Mesendoderm (in vitro differentiated cells): ENCODE results near the gene CEP85.

Experiments
- DNase-seq: peaks from one replicate; pipeline ENCODE4 v3.0.0; 2013
- H2AK5ac ChIP-seq: 2 replicates; pipeline ENCODE4 v1.6.1; 2013; ENCODE audit warnings: low read length, inconsistent platforms
- H2BK120ac ChIP-seq: 2 replicates; pipeline ENCODE4 v1.6.1; 2013; ENCODE audit warnings: low read depth, mild to moderate bottlenecking, low read length, moderate library complexity, mixed read lengths
- H2BK15ac ChIP-seq: replicated peaks from 2 replicates; pipeline ENCODE4 v1.6.1; 2013; ENCODE audit warnings: low read depth, mild to moderate bottlenecking, moderate library complexity
- H2BK5ac ChIP-seq: 2 replicates; pipeline ENCODE4 v1.6.1; 2013; ENCODE audit warnings: low read length, inconsistent platforms
- H3K18ac ChIP-seq: 2 replicates; pipeline ENCODE4 v1.6.1; 2013; ENCODE audit warnings: mild to moderate bottlenecking, low read length, mixed read lengths
- H3K23ac ChIP-seq: one replicate; pipeline ENCODE4 v1.6.1; 2013; ENCODE audit warnings: low read length
- H3K27ac ChIP-seq: 2 replicates; pipeline ENCODE4 v1.5.1; 2013; ENCODE audit warnings: low read depth, mild to moderate bottlenecking, inconsistent platforms, low read length, moderate library complexity
- H3K27me3 ChIP-seq: 2 replicates; pipeline ENCODE4 v1.6.1; 2013; ENCODE audit warnings: low read length, control low read depth, mild to moderate bottlenecking, inconsistent platforms; ENCODE audit not compliant: insufficient read depth, poor library complexity
- H3K36me3 ChIP-seq: 2 replicates; pipeline ENCODE4 v1.6.1; 2013; ENCODE audit warnings: low read length, inconsistent platforms; ENCODE audit not compliant: control insufficient read depth, insufficient read depth
- H3K4ac ChIP-seq: one replicate; pipeline ENCODE4 v1.6.1; 2013; ENCODE audit warnings: low read depth, mild to moderate bottlenecking, low read length, moderate library complexity
- H3K4me1 ChIP-seq: 2 replicates; pipeline ENCODE4 v1.6.1; 2013; ENCODE audit warnings: low read depth, low read length, inconsistent platforms; ENCODE audit not compliant: control insufficient read depth
- H3K4me2 ChIP-seq: 2 replicates; pipeline ENCODE4 v1.6.1; 2013; ENCODE audit warnings: low read length
- H3K4me3 ChIP-seq: 2 replicates; pipeline ENCODE4 v1.5.1; 2013; ENCODE audit warnings: mild to moderate bottlenecking, low read length
- H3K56ac ChIP-seq: one replicate; pipeline ENCODE4 v1.6.1; 2013; ENCODE audit warnings: low read length
- H3K79me1 ChIP-seq: 2 replicates; pipeline ENCODE4 v1.6.1; 2013; ENCODE audit warnings: low read length, inconsistent platforms
- H3K79me2 ChIP-seq: 2 replicates; pipeline ENCODE4 v1.6.1; 2013; ENCODE audit warnings: mild to moderate bottlenecking, low read length; ENCODE audit not compliant: control insufficient read depth, insufficient read depth
- H3K9ac ChIP-seq: 2 replicates; pipeline ENCODE4 v1.6.1; 2013; ENCODE audit warnings: low read length, inconsistent platforms
- H4K5ac ChIP-seq: one replicate; pipeline ENCODE4 v1.6.1; 2013; ENCODE audit warnings: low read length
- H4K8ac ChIP-seq: one replicate; pipeline ENCODE4 v1.6.1; 2013; ENCODE audit warnings: low read depth, mild to moderate bottlenecking, control low read depth, low read length, moderate library complexity
- WGBS: extraction: QIAGEN DNeasy Blood & Tissue Kit; methylation state at CpG from one replicate; pipeline ENCODE4 v1.1.7; 2013; ENCODE audit warnings: low lambda C conversion rate, missing lambda C conversion rate; ENCODE audit not compliant: insufficient coverage; ENCODE audit errors: extremely low coverage; 5-methylcytosine and 5-hydroxymethylcytosine counted together

The CEP85 gene

DNA sequence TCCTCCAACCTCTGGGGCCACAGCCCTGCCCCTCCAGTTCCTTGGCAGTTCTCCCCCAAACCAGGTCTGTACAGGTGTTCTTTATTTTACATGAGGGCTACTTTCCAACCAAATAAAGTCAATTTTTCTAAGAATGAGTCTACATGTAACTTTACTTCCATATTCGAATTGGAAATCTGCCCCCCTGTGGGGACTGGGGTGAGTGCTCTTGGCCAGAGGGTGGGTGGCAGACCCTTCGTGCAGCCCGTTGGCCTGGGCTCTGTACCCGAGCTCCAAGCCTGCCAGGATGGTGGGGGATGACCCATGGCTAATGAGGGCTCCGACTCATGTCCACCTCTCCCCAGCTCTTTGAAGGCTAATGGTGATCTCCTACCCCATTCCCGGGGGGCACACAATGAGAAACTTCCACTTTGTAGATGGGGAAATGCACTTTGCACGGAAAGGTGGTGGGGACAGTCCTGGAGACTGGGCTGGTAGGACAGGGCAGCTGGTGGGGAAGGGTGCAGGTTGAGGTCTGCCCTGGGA, 44.2 kb upstream of the CEP85 start:
- H2BK5ac ChIP-seq: no peak overlapping the region
- WGBS: no CpG with 5 or more reads among the region's 7 CpGs
- H2AK5ac ChIP-seq: no peak overlapping the region
- no peaks in the 10 kb centered on the region for H3K79me2 ChIP-seq
- no peak overlapping the region for H3K27ac ChIP-seq
- no peaks in the 10 kb centered on the region for H3K79me1 ChIP-seq
- no peak overlapping the region for H3K4me3 ChIP-seq
- H3K18ac ChIP-seq: no peak overlapping the region
- DNase-seq: no peak
- peaks cover 3% of the 10 kb centered on the region for H3K4me1 ChIP-seq
- no peak overlapping the region for H3K9ac ChIP-seq
- H3K4ac ChIP-seq: no peak overlapping the region
- H3K56ac ChIP-seq: no peak overlapping the region
- no peaks in the 10 kb centered on the region for H3K27me3 ChIP-seq
- no peak overlapping the region for H4K8ac ChIP-seq
- no peak overlapping the region for H3K4me2 ChIP-seq
- H2BK15ac ChIP-seq: no peak overlapping the region
- no peak overlapping the region for H4K5ac ChIP-seq
- no peaks in the 10 kb centered on the region for H3K36me3 ChIP-seq
- H2BK120ac ChIP-seq: no peak overlapping the region
- H3K23ac ChIP-seq: no peak overlapping the region

DNA sequence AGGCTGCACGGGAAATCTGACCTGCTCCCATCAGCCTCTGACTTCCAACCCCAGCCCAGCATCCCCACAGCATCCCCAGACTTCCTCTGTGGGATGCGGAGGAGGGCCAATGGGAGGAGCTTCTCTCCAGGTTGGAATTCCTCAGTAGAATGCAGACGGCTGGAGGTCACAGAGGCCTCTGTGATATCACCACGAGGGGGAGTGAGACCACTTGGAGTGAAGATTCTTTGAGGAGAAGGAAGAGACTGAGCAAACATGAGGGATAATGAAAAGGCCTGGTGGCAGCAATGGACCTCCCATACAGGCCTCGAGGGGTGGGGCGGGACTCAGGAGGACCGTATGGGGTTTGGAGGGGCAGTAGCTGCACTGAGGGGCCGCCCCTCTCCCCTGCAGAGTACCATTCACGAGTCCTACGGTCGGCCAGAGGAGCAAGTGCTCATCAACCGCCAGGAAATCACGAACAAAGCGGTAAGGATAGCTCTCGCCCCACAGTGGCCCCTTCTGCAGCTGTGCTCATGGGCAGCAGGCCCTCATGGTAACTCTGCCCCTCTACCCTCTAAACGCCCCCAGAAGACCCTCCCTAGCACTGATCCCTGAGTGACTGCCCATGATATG, 43.5 kb upstream of the CEP85 start, which contains the start of gene CATSPER4:
Gene CATSPER4, plus strand, starts transcription at position 230 of the 615 bp plus-strand sequence. Its CDS starts 26 bp downstream, at position 256.
- WGBS: no CpG with 5 or more reads among the region's 16 CpGs

DNA sequence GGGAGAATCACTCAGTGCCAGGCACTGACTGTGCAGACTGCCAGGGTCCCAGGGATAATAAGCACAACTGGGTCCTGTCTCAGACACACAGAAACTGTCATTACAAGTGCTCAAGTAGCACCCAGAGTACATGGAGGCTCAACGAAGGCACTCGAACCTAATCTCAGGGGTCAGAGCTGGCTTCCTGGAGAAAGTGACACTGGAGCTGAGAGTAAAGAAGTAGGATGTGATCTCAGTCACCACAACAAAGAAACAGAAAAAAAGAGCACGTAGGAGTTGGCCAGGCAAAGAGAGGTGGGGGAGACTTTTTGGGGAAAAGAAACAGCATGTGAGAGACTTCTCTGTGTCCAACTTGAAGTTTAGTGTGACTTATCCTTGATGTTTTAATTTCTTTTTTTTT, 42.3 kb upstream of the CEP85 start:
- Histone ChIP-seq H3K4me1 (peaks cover 3% of the 10 kb centered on the region), H4K5ac (no peak overlapping the region), H3K79me2 (no peaks in the 10 kb centered on the region), H3K18ac (no peak overlapping the region), H2BK5ac (no peak overlapping the region), H2BK120ac (no peak overlapping the region), H3K27me3 (no peaks in the 10 kb centered on the region), H3K36me3 (no peaks in the 10 kb centered on the region), H3K56ac (no peak overlapping the region), H3K4me3 (no peak overlapping the region), H3K4ac (no peak overlapping the region), H3K27ac (no peak overlapping the region), H3K4me2 (no peak overlapping the region), H3K79me1 (no peaks in the 10 kb centered on the region), H2AK5ac (no peak overlapping the region), H3K9ac (no peak overlapping the region), H3K23ac (no peak overlapping the region), H2BK15ac (no peak overlapping the region), H4K8ac (no peak overlapping the region)
- WGBS: no CpG with 5 or more reads among the region's 3 CpGs
- no peak for DNase-seq

More for the DNA sequence above, 43.5 kb upstream of the CEP85 start, which contains the start of gene CATSPER4:
- H3K79me1 ChIP-seq: no peaks in the 10 kb centered on the region
- no peak within 1 kb of the TSS for H4K8ac ChIP-seq
- H2BK5ac ChIP-seq: no peak within 1 kb of the TSS
- no peak within 1 kb of the TSS for H2BK120ac ChIP-seq
- H4K5ac ChIP-seq: peak within 1 kb of the TSS; percentile 21
- H3K9ac ChIP-seq: peak within 1 kb of the TSS; percentile 30
- H2AK5ac ChIP-seq: no peak within 1 kb of the TSS
- no peaks in the 10 kb centered on the region for H3K79me2 ChIP-seq
- H3K4me2 ChIP-seq: no peak within 1 kb of the TSS
- H3K36me3 ChIP-seq: no peaks in the 10 kb centered on the region
- H3K27me3 ChIP-seq: no peaks in the 10 kb centered on the region
- no peak within 1 kb of the TSS for H3K4me3 ChIP-seq
- peak; percentile 98 for DNase-seq
- H3K23ac ChIP-seq: no peak within 1 kb of the TSS
- peaks cover 3% of the 10 kb centered on the region for H3K4me1 ChIP-seq
- H3K56ac ChIP-seq: peak within 1 kb of the TSS; percentile 84
- no peak within 1 kb of the TSS for H3K18ac ChIP-seq
- no peak within 1 kb of the TSS for H2BK15ac ChIP-seq
- no peak within 1 kb of the TSS for H3K27ac ChIP-seq
- no peak within 1 kb of the TSS for H3K4ac ChIP-seq

DNA sequence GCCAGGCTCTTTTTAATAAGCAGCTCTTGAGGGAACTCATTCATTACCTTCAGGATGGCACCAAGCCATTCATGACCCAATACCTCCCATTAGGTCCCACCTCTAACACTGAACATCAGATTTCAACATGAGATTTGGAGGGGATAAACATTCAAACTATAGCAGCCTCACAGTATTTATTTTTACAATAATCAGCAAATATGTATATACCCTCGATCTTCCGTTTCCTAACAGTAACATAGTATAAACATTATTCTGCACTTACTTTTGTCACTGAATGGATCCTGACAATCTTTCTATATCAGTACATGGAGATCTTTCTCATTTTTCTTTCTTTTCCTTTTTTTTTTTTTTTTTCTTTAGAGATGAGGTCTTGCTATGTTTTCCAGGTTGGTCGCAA, 38.2 kb upstream of the CEP85 start:
- Histone ChIP-seq H2BK5ac (no peak overlapping the region), H3K4me3 (no peak overlapping the region), H3K79me2 (no peaks in the 10 kb centered on the region), H4K8ac (no peak overlapping the region), H3K9ac (no peak overlapping the region), H3K56ac (no peak overlapping the region), H4K5ac (no peak overlapping the region), H3K4me1 (peaks cover 3% of the 10 kb centered on the region), H3K36me3 (no peaks in the 10 kb centered on the region), H3K23ac (no peak overlapping the region), H3K27me3 (no peaks in the 10 kb centered on the region), H3K27ac (no peak overlapping the region), H3K4me2 (no peak overlapping the region), H2AK5ac (no peak overlapping the region), H3K18ac (no peak overlapping the region), H2BK15ac (no peak overlapping the region), H3K4ac (no peak overlapping the region), H2BK120ac (no peak overlapping the region), H3K79me1 (no peaks in the 10 kb centered on the region)
- WGBS: no CpG with 5 or more reads among the region's 3 CpGs
- no peak for DNase-seq

DNA sequence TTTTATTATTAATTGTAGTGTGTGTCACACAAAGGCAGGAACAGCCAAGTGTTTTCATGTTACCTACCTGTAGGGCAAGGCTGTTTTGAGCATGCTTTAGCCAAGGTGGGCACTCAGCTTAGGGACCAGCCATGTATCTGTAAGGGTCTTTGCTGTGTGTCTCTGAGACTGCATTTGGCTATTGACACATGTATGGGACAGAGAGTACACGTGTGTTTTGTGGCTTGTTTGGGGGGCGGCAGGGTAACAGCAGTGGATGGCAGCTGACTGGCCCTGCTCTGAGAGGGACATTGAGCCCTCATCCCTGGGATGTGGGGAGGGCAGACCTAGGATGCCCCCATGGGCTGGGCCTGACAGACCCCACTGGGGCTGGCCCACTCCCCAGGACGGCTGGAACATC, 36.7 kb upstream of the CEP85 start:
- H3K27ac ChIP-seq: no peak overlapping the region
- no peaks in the 10 kb centered on the region for H3K79me1 ChIP-seq
- H4K5ac ChIP-seq: no peak overlapping the region
- no peaks in the 10 kb centered on the region for H3K27me3 ChIP-seq
- no peak overlapping the region for H2BK5ac ChIP-seq
- peak overlapping the region; percentile 7 for H3K56ac ChIP-seq
- no peak overlapping the region for H3K4me2 ChIP-seq
- H3K4me3 ChIP-seq: no peak overlapping the region
- no peak overlapping the region for H3K4ac ChIP-seq
- no peak overlapping the region for H2AK5ac ChIP-seq
- H3K4me1 ChIP-seq: peaks cover 3% of the 10 kb centered on the region
- no peaks in the 10 kb centered on the region for H3K36me3 ChIP-seq
- H2BK120ac ChIP-seq: no peak overlapping the region
- no peak overlapping the region for H3K23ac ChIP-seq
- no peak overlapping the region for H2BK15ac ChIP-seq
- no peak overlapping the region for H4K8ac ChIP-seq
- no peaks in the 10 kb centered on the region for H3K79me2 ChIP-seq
- no CpG with 5 or more reads among the region's 3 CpGs for WGBS
- no peak overlapping the region for H3K9ac ChIP-seq
- no peak for DNase-seq
- no peak overlapping the region for H3K18ac ChIP-seq

DNA sequence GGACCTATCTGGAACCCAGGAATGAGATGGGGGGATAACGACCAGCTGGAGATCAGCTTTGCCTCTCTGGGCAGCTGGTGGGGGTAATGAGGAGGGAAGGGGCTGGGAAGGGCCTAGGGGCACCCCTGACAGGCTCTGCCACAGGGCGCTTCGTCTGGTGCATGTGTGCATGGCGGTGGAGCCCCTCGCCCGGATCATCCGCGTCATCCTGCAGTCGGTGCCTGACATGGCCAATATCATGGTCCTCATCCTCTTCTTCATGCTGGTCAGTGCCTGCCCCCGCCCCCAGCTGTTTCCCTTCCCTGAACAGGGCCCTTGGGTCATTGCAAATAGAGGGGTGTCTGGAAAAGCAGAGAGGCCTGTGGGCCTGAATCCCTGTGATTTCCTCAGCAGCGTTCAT, 36.2 kb upstream of the CEP85 start:
- no peak overlapping the region for H3K4ac ChIP-seq
- H3K23ac ChIP-seq: no peak overlapping the region
- no peaks in the 10 kb centered on the region for H3K36me3 ChIP-seq
- peaks cover 3% of the 10 kb centered on the region for H3K4me1 ChIP-seq
- no peak overlapping the region for H2BK15ac ChIP-seq
- no peak overlapping the region for H3K4me2 ChIP-seq
- no peak overlapping the region for H3K4me3 ChIP-seq
- no peak overlapping the region for H2AK5ac ChIP-seq
- H3K18ac ChIP-seq: no peak overlapping the region
- H2BK120ac ChIP-seq: no peak overlapping the region
- no peak overlapping the region for H4K5ac ChIP-seq
- H2BK5ac ChIP-seq: no peak overlapping the region
- WGBS: no CpG with 5 or more reads among the region's 11 CpGs
- H3K79me1 ChIP-seq: no peaks in the 10 kb centered on the region
- no peak for DNase-seq
- H3K27ac ChIP-seq: no peak overlapping the region
- no peak overlapping the region for H3K56ac ChIP-seq
- no peak overlapping the region for H3K9ac ChIP-seq
- H3K27me3 ChIP-seq: no peaks in the 10 kb centered on the region
- H3K79me2 ChIP-seq: no peaks in the 10 kb centered on the region
- no peak overlapping the region for H4K8ac ChIP-seq
